ENCODE results near the gene EXOSC2.

The EXOSC2 gene

GRCh38 chr9:130660683-130661450 lies 32.7 kb upstream of the EXOSC2 start:
- H3K27ac ChIP-seq = no peak overlapping the region
- TF ChIP-seq, protein P1, sequence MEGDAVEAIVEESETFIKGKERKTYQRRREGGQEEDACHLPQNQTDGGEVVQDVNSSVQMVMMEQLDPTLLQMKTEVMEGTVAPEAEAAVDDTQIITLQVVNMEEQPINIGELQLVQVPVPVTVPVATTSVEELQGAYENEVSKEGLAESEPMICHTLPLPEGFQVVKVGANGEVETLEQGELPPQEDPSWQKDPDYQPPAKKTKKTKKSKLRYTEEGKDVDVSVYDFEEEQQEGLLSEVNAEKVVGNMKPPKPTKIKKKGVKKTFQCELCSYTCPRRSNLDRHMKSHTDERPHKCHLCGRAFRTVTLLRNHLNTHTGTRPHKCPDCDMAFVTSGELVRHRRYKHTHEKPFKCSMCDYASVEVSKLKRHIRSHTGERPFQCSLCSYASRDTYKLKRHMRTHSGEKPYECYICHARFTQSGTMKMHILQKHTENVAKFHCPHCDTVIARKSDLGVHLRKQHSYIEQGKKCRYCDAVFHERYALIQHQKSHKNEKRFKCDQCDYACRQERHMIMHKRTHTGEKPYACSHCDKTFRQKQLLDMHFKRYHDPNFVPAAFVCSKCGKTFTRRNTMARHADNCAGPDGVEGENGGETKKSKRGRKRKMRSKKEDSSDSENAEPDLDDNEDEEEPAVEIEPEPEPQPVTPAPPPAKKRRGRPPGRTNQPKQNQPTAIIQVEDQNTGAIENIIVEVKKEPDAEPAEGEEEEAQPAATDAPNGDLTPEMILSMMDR (IDR thresholded peaks at IDR 0.05) = no peak
- no peak for TF ChIP-seq ZFX (IDR thresholded peaks at IDR 0.05; ENCODE audit: borderline replicate concordance)

DNA sequence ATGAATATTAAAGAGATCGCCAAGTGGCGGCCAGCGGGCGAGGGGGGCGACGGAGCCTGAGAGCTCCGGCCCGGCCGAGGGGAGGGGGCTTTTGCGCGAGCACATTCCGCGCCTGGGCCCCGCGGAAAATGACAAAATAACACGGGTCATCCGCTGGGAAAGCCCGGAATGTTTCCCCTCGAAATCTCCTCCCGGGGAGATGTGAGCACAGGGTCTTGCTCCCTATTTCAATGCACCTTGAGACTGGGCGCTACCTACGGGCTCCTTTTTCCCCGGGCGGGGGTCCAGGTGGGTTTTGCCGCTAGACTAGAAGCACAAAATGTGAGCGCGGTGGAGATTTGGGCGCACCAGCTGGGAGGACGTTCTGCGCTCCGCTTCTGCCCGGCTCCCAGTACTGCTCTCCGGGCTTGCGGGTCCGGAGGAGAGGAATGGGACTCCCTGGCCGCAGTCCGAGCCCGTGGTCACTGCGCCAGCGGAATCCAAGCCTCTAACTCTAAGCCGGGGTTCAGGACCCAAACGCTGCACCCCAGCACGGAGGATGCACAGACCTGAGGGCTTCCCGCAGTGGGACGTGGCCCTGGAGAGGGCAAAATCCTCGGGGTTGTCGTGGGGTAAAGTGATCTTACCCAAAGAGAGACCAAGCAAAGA lies 32.0 kb upstream of the EXOSC2 start:
- H3K27ac ChIP-seq = no peak overlapping the region
- TF ChIP-seq, protein P1 (IDR thresholded peaks at IDR 0.05) = no peak
- no peak for TF ChIP-seq ZFX (IDR thresholded peaks at IDR 0.05; ENCODE audit: borderline replicate concordance)

GRCh38 chr9:130662099-130662969 lies 31.2 kb upstream of the EXOSC2 start:
- no peak overlapping the region for H3K27ac ChIP-seq
- TF ChIP-seq, protein P1 (IDR thresholded peaks at IDR 0.05) = no peak
- no peak for TF ChIP-seq ZFX (IDR thresholded peaks at IDR 0.05; ENCODE audit: borderline replicate concordance)

- no peak overlapping the region for H3K27ac ChIP-seq
- TF ChIP-seq ZFX (IDR thresholded peaks at IDR 0.05; ENCODE audit: borderline replicate concordance) = no peak
- TF ChIP-seq, protein P1 (IDR thresholded peaks at IDR 0.05) = no peak
Observed at GRCh38 chr9:130662970-130663257, 30.7 kb upstream of the EXOSC2 start.

GRCh38 chr9:130663258-130663976 lies 30.2 kb upstream of the EXOSC2 start:
- TF ChIP-seq, protein P1 (IDR thresholded peaks at IDR 0.05) = no peak
- no peak for TF ChIP-seq ZFX (IDR thresholded peaks at IDR 0.05; ENCODE audit: borderline replicate concordance)
- H3K27ac ChIP-seq = no peak overlapping the region

DNA sequence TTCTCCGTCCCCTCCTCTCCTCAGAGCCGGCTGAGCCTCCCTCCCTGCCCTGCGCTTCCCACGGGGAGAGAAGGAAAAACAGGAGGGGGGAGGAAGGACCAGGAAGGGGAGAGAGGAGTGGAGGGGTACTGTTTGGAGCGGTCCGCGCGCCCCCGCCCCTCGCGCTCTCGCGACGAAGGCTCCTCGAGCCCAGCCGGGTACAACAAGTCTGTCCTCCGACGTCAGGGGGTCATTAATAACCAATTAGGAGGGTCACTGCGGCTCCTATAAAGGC lies 29.7 kb upstream of the EXOSC2 start:
- TF ChIP-seq, protein P1 (IDR thresholded peaks at IDR 0.05) = no peak
- TF ChIP-seq ZFX (IDR thresholded peaks at IDR 0.05; ENCODE audit: borderline replicate concordance) = no peak
- H3K27ac ChIP-seq = no peak overlapping the region

Data from 22Rv1 (cell line).